AG04449 (cell line): ENCODE data around the gene PCBD1.

Experiments used
- CTCF ChIA-PET: fragments of 350-600 bp; formaldehyde crosslinking; extraction: SDS; loops from one replicate; lab custom pipeline; 2021; ENCODE audit warnings: antibody characterized with exemption; lab: Yijun Ruan, JAX
- POLR2A ChIA-PET: fragments of 400-600, 350-600 bp; formaldehyde crosslinking; extraction: SDS; loops from one replicate; lab custom pipeline; 2020; ENCODE audit warnings: antibody characterized with exemption, inconsistent platforms; lab: Yijun Ruan, JAX
- DNase-seq: peaks from one replicate; pipeline ENCODE4 v3.0.0-alpha.2; 2010; ENCODE audit warnings: low read depth, low spot score
- H3K4me3 ChIP-seq: 2 replicates; pipeline ENCODE4 v1.5.1; 2011; ENCODE audit warnings: low read depth, mild to moderate bottlenecking, control low read depth, low read length
- TF ChIP-seq, protein P1 (sequence below): IDR thresholded peaks from one replicate; pipeline ENCODE4 v1.5.1; 2011; ENCODE audit warnings: mild to moderate bottlenecking, moderate library complexity, low read length, control low read depth, inconsistent platforms; ENCODE audit not compliant: insufficient read depth; ENCODE audit errors: missing control alignments

Gene PCBD1

DNA sequence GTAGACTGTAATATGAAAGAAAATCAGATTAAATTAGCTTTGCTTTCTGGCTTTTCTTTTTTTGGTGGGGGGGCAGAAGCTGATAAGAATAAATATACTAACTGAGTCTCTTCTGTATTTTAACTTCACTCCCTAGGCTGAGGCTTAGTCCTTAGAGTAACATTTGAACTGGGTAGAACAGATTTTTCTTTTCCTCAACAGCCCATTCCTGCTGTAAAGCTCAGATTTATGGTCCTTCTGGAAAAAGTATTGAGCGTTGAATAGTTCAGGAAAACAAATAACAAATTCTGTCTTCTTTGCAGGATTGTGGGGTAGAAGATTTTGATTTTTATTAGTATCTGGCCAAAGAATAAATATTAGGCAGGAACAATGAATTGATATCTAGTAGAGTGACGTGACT is 54.8 kb downstream of the PCBD1 start:
- ChIA-PET POLR2A (interaction anchor here (1.4 to 2.3 kb wide), 2 partner anchors 16 to 17 kb away, joined by 4 to 8 read pairs; partner anchors contain the start of gene SGPL1), CTCF (interaction anchor here (1.0 to 3.0 kb wide), 7 partner anchors 17 to 717 kb away, joined by 3 to 14 read pairs (median 3); partner anchors contain the start of gene SGPL1)
- TF ChIP-seq, protein P1, sequence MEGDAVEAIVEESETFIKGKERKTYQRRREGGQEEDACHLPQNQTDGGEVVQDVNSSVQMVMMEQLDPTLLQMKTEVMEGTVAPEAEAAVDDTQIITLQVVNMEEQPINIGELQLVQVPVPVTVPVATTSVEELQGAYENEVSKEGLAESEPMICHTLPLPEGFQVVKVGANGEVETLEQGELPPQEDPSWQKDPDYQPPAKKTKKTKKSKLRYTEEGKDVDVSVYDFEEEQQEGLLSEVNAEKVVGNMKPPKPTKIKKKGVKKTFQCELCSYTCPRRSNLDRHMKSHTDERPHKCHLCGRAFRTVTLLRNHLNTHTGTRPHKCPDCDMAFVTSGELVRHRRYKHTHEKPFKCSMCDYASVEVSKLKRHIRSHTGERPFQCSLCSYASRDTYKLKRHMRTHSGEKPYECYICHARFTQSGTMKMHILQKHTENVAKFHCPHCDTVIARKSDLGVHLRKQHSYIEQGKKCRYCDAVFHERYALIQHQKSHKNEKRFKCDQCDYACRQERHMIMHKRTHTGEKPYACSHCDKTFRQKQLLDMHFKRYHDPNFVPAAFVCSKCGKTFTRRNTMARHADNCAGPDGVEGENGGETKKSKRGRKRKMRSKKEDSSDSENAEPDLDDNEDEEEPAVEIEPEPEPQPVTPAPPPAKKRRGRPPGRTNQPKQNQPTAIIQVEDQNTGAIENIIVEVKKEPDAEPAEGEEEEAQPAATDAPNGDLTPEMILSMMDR: no peak
- no peak overlapping the region for H3K4me3 ChIP-seq
- no peak for DNase-seq
